SH-SY5Y (cell line): Measurements from ENCODE around the gene SMAD3.

Experiments
- GATA2 ChIP-seq: IDR thresholded peaks from 2 replicates; pipeline ENCODE4 v1.6.1; 2011; ENCODE audit warnings: mild to moderate bottlenecking, low read depth, low read length
- GATA3 ChIP-seq: IDR thresholded peaks from 2 replicates; pipeline ENCODE4 v1.6.1; 2011; ENCODE audit warnings: low read depth, mild to moderate bottlenecking, low read length, moderate library complexity

GRCh38 chr15:67186688-67187087 is 121.3 kb downstream of the SMAD3 start:
- TF ChIP-seq GATA2 (no peak), GATA3 (no peak)
